PC-9 (cell line): Measurements from ENCODE around the gene CBLB. TPM values are rescaled to one million over a fixed set of nuclear protein-coding genes. Genes with fewer than 3 reads are reported as not detected.

ENCODE experiments used
- BruUV-seq: library from RNA; stranded (reverse); fragments of 400-500 nt; replicated peaks from 2 replicates; lab custom pipeline; 2021; lab: Mats Ljungman, UMichigan
- CTCF ChIA-PET: fragments of 300-600 bp; sonication (Branson Sonifier 250); formaldehyde crosslinking; loops from one replicate; lab custom pipeline; 2022; ENCODE audit warnings: antibody characterized with exemption; lab: Charles Lee
- POLR2A ChIA-PET: fragments of 300-600 bp; sonication (Branson Sonifier 250); formaldehyde crosslinking; loops from one replicate; lab custom pipeline; 2022; ENCODE audit warnings: antibody characterized with exemption; ENCODE audit not compliant: unreplicated experiment; lab: Charles Lee
- DNase-seq, 2 experiments: peaks; one replicate each; pipeline versions ENCODE4 v3.0.0 to v3.0.0-alpha.2; 2015 to 2022; ENCODE audit warnings: mixed read lengths in 1 of 2
- H2AFZ ChIP-seq: fragments of 200-600 bp; sonication (generic); 2 replicates; pipeline ENCODE4 v1.8.1; 2017; ENCODE audit warnings: antibody characterized with exemption
- H3F3A ChIP-seq: fragments of 200-600 bp; sonication (generic); 2 replicates; pipeline ENCODE4 v1.8.1; 2017; ENCODE audit warnings: antibody characterized with exemption, mild to moderate bottlenecking, low read depth; ENCODE audit not compliant: insufficient read depth
- H3K27ac ChIP-seq: fragments of 200-600 bp; sonication (generic); 2 replicates; pipeline ENCODE4 v1.6.1; 2016; ENCODE audit warnings: mixed run types
- H3K27me3 ChIP-seq: fragments of 200-600 bp; sonication (generic); 2 replicates; pipeline ENCODE4 v1.6.1; 2016; ENCODE audit warnings: low read depth, mixed run types; ENCODE audit not compliant: insufficient read depth
- H3K36me3 ChIP-seq: fragments of 200-600 bp; sonication (generic); 2 replicates; pipeline ENCODE4 v1.6.1; 2016; ENCODE audit warnings: low read depth, mixed run types
- H3K4me1 ChIP-seq: fragments of 200-600 bp; sonication (generic); replicated peaks from 2 replicates; pipeline ENCODE4 v1.6.1; 2016; ENCODE audit warnings: mixed run types; ENCODE audit not compliant: insufficient read depth
- H3K4me2 ChIP-seq: fragments of 200-600 bp; sonication (generic); 2 replicates; pipeline ENCODE4 v1.6.1; 2017; ENCODE audit warnings: mixed run types
- H3K4me3 ChIP-seq: fragments of 200-600 bp; sonication (generic); 2 replicates; pipeline ENCODE4 v1.6.1; 2016; ENCODE audit warnings: mixed run types
- H3K79me2 ChIP-seq: fragments of 200-600 bp; sonication (generic); 2 replicates; pipeline ENCODE4 v1.6.1; 2017; ENCODE audit warnings: low read depth, mixed run types
- H3K9me2 ChIP-seq: fragments of 200-600 bp; sonication (generic); 2 replicates; pipeline ENCODE4 v1.8.1; 2017; ENCODE audit warnings: mild to moderate bottlenecking; ENCODE audit not compliant: insufficient read depth
- H3K9me3 ChIP-seq: fragments of 200-600 bp; sonication (generic); 2 replicates; pipeline ENCODE4 v1.8.1; 2016; ENCODE audit warnings: low read depth; ENCODE audit not compliant: insufficient read depth
- H4K20me1 ChIP-seq: fragments of 200-600 bp; sonication (generic); 2 replicates; pipeline ENCODE4 v1.8.1; 2017; ENCODE audit not compliant: insufficient read depth
- EZH2 ChIP-seq: fragments of 200-600 bp; sonication (generic); IDR thresholded peaks from 2 replicates; pipeline ENCODE4 v1.8.0; 2017; ENCODE audit warnings: antibody characterized with exemption, low read depth
- intact Hi-C: fragments of 100-400 bp; cut with micrococcal nuclease; formaldehyde crosslinking; loops from one replicate; pipeline ENCODE4 v1.10.0; 2022; ENCODE audit not compliant: unreplicated experiment
- total RNA-seq: library from RNA; stranded (reverse); gene quantifications from 2 replicates; pipeline ENCODE4 v1.2.3, GENCODE V29; 2021
- TF ChIP-seq, protein P1 (sequence below): fragments of 200-600 bp; sonication (generic); conservative IDR thresholded peaks from 2 replicates; pipeline ENCODE4 v1.6.1; 2017; ENCODE audit warnings: mixed run types, antibody characterized with exemption, mild to moderate bottlenecking, moderate library complexity

CBLB gene
- total RNA-seq, 1 experiment from 2014 or later: 44.0 TPM

DNA sequence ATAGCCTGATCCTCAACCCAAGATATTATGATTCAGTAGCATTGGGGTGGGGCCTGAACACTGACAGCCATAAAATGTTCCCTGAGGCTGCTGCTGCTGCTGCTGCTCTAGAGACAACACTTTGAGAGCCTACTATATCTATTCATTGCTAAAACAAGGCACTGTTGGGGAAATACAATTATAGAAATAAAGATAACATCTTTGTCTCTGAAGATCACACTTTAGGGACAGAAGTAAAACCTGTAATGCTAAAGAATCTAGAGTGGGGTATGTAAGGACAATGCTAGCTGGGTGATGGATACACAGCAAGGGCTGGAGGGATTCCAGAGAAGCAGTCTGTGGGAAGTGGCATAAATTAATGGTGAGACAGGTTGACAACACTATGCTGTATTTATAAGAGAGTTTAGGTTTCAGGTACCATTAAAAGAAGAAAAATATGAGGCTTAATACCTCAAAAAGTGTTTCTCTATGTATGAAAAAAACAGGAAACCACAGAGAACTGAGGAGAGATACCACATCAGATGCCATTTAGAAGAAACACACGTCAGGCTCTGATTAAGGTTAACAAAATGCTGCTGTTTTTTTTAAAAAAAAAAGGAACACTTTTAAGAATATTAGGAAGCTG is 115.9 kb downstream of the CBLB start:
- Histone ChIP-seq H3K9me3 (no peaks in the 10 kb centered on the region), H3K4me3 (no peak overlapping the region), H4K20me1 (no peaks in the 10 kb centered on the region; the same call in 1 of the 2 replicates), H3K36me3 (no peaks in the 10 kb centered on the region), H3K4me1 (no peaks in the 10 kb centered on the region), H3K79me2 (no peaks in the 10 kb centered on the region), H3K9me2 (no peaks in the 10 kb centered on the region), H2AFZ (no peak overlapping the region), H3K27ac (no peak overlapping the region), H3K4me2 (no peak overlapping the region), H3F3A (no peaks in the 10 kb centered on the region), H3K27me3 (no peaks in the 10 kb centered on the region)
- peak in 1 of 2 experiments; percentile 12 for DNase-seq
- ChIA-PET POLR2A (no interaction called here), CTCF (no interaction called here)
- no TSS peak for BruUV-seq
- intact Hi-C loops: loop anchor here (1.0 kb wide), 1 partner anchor 10 kb away; no protein-coding TSS in a partner anchor
- TF ChIP-seq, protein P1, sequence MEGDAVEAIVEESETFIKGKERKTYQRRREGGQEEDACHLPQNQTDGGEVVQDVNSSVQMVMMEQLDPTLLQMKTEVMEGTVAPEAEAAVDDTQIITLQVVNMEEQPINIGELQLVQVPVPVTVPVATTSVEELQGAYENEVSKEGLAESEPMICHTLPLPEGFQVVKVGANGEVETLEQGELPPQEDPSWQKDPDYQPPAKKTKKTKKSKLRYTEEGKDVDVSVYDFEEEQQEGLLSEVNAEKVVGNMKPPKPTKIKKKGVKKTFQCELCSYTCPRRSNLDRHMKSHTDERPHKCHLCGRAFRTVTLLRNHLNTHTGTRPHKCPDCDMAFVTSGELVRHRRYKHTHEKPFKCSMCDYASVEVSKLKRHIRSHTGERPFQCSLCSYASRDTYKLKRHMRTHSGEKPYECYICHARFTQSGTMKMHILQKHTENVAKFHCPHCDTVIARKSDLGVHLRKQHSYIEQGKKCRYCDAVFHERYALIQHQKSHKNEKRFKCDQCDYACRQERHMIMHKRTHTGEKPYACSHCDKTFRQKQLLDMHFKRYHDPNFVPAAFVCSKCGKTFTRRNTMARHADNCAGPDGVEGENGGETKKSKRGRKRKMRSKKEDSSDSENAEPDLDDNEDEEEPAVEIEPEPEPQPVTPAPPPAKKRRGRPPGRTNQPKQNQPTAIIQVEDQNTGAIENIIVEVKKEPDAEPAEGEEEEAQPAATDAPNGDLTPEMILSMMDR: no peak
- TF ChIP-seq EZH2: no peak

GRCh38 chr3:105747696-105748095 is 121.1 kb downstream of the CBLB start:
- no peak overlapping the region for H3K4me2 ChIP-seq
- H3K27me3 ChIP-seq: no peaks in the 10 kb centered on the region
- POLR2A ChIA-PET: no interaction called here
- no peaks in the 10 kb centered on the region for H3K9me3 ChIP-seq
- H2AFZ ChIP-seq: no peak overlapping the region
- H3F3A ChIP-seq: no peaks in the 10 kb centered on the region
- H3K4me3 ChIP-seq: no peak overlapping the region
- CTCF ChIA-PET: no interaction called here
- BruUV-seq: no TSS peak
- intact Hi-C loops: no loop called here
- H3K79me2 ChIP-seq: no peaks in the 10 kb centered on the region
- no peaks in the 10 kb centered on the region for H3K9me2 ChIP-seq
- no peaks in the 10 kb centered on the region for H3K36me3 ChIP-seq
- TF ChIP-seq, protein P1: no peak
- no peak for TF ChIP-seq EZH2
- no peaks in the 10 kb centered on the region; the same call in 1 of the 2 replicates for H4K20me1 ChIP-seq
- no peak overlapping the region for H3K27ac ChIP-seq
- DNase-seq: peak in 1 of 2 experiments; percentile 32
- H3K4me1 ChIP-seq: no peaks in the 10 kb centered on the region

GRCh38 chr3:105747060-105747541 is 121.7 kb downstream of the CBLB start:
- Histone ChIP-seq H3K9me3 (no peaks in the 10 kb centered on the region), H3K36me3 (no peaks in the 10 kb centered on the region), H3K9me2 (no peaks in the 10 kb centered on the region), H3F3A (no peaks in the 10 kb centered on the region), H3K79me2 (no peaks in the 10 kb centered on the region), H3K4me3 (no peak overlapping the region), H3K27me3 (no peaks in the 10 kb centered on the region), H3K4me1 (no peaks in the 10 kb centered on the region), H3K27ac (no peak overlapping the region), H4K20me1 (no peaks in the 10 kb centered on the region; the same call in 1 of the 2 replicates), H3K4me2 (no peak overlapping the region), H2AFZ (no peak overlapping the region)
- DNase-seq: peak in 1 of 2 experiments; percentile 19
- no peak for TF ChIP-seq EZH2
- TF ChIP-seq, protein P1: no peak
- intact Hi-C loops: no loop called here
- BruUV-seq: no TSS peak
- CTCF ChIA-PET: no interaction called here
- POLR2A ChIA-PET: no interaction called here
